ENCODE data around the gene SH3RF3. TPM values are rescaled to one million over a fixed set of nuclear protein-coding genes. Genes with fewer than 3 reads are reported as not detected.

SH3RF3 gene
- total and polyA plus RNA-seq, 10 of the 15 experiments (the other 5 are each of a cell fraction or from before 2014, with no cell fraction given), result 0.08 to 8.8 (median 2.3) TPM

DNA sequence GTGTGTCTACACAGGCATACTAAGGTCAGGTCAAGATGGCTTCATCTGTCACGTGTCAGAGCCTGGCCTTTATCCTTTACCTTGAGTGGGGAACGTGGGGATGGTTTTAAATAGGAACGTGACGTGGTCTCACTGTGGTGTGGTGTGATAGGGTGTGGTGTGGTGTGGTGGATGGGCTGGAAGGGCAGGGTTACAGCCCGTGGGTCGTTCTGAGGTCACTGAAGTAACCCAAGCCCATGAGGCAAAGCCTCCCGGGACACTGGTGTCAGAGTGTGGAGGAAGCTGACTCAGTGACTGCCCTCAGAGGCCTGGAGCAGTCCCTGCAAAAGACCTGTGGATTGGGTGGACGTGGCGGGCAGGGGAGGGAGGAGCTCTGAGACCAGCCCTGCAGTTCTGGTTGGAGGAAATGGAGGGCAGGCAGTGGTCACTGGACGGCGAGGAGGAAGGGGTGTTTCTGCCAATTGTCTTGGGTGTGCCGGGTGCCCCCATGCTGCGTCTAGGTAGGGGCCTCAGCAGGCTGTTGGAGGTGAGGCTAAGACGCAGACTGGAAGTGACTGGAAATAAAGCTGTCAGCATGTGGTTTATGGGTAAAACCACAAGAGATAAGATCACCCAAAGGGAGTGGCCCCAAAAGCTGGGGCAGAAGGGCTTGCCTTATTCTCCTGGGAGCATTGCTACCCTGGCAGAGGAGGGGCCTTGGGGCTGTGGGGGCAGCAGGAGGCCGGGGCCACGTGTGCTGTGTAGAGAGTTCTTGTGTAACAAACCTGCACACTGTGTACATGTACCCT, 84.8 kb downstream of the SH3RF3 start (continued):
- TF ChIP-seq, protein P1, sequence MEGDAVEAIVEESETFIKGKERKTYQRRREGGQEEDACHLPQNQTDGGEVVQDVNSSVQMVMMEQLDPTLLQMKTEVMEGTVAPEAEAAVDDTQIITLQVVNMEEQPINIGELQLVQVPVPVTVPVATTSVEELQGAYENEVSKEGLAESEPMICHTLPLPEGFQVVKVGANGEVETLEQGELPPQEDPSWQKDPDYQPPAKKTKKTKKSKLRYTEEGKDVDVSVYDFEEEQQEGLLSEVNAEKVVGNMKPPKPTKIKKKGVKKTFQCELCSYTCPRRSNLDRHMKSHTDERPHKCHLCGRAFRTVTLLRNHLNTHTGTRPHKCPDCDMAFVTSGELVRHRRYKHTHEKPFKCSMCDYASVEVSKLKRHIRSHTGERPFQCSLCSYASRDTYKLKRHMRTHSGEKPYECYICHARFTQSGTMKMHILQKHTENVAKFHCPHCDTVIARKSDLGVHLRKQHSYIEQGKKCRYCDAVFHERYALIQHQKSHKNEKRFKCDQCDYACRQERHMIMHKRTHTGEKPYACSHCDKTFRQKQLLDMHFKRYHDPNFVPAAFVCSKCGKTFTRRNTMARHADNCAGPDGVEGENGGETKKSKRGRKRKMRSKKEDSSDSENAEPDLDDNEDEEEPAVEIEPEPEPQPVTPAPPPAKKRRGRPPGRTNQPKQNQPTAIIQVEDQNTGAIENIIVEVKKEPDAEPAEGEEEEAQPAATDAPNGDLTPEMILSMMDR (IDR thresholded peaks at IDR 0.05 in 2 of 3, conservative IDR thresholded peaks at IDR 0.05 in 1 of 3; ENCODE audit: control insufficient read depth in 2 of 3, extremely low read depth in 1 of 3, insufficient read depth in 1 of 3, low read depth in 3 of 3, low read length in 3 of 3), result no peak
- TF ChIP-seq, protein P2, sequence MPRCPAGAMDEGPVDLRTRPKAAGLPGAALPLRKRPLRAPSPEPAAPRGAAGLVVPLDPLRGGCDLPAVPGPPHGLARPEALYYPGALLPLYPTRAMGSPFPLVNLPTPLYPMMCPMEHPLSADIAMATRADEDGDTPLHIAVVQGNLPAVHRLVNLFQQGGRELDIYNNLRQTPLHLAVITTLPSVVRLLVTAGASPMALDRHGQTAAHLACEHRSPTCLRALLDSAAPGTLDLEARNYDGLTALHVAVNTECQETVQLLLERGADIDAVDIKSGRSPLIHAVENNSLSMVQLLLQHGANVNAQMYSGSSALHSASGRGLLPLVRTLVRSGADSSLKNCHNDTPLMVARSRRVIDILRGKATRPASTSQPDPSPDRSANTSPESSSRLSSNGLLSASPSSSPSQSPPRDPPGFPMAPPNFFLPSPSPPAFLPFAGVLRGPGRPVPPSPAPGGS (IDR thresholded peaks at IDR 0.05; ENCODE audit: borderline replicate concordance, insufficient read depth, low read depth, low read length, poor library complexity, severe bottlenecking), result peak; percentile 45
- TF ChIP-seq, protein P3, sequence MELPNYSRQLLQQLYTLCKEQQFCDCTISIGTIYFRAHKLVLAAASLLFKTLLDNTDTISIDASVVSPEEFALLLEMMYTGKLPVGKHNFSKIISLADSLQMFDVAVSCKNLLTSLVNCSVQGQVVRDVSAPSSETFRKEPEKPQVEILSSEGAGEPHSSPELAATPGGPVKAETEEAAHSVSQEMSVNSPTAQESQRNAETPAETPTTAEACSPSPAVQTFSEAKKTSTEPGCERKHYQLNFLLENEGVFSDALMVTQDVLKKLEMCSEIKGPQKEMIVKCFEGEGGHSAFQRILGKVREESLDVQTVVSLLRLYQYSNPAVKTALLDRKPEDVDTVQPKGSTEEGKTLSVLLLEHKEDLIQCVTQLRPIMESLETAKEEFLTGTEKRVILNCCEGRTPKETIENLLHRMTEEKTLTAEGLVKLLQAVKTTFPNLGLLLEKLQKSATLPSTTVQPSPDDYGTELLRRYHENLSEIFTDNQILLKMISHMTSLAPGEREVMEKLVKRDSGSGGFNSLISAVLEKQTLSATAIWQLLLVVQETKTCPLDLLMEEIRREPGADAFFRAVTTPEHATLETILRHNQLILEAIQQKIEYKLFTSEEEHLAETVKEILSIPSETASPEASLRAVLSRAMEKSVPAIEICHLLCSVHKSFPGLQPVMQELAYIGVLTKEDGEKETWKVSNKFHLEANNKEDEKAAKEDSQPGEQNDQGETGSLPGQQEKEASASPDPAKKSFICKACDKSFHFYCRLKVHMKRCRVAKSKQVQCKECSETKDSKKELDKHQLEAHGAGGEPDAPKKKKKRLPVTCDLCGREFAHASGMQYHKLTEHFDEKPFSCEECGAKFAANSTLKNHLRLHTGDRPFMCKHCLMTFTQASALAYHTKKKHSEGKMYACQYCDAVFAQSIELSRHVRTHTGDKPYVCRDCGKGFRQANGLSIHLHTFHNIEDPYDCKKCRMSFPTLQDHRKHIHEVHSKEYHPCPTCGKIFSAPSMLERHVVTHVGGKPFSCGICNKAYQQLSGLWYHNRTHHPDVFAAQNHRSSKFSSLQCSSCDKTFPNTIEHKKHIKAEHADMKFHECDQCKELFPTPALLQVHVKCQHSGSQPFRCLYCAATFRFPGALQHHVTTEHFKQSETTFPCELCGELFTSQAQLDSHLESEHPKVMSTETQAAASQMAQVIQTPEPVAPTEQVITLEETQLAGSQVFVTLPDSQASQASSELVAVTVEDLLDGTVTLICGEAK (IDR thresholded peaks at IDR 0.05; ENCODE audit: borderline replicate concordance), result no peak
- TF ChIP-seq, protein P4, sequence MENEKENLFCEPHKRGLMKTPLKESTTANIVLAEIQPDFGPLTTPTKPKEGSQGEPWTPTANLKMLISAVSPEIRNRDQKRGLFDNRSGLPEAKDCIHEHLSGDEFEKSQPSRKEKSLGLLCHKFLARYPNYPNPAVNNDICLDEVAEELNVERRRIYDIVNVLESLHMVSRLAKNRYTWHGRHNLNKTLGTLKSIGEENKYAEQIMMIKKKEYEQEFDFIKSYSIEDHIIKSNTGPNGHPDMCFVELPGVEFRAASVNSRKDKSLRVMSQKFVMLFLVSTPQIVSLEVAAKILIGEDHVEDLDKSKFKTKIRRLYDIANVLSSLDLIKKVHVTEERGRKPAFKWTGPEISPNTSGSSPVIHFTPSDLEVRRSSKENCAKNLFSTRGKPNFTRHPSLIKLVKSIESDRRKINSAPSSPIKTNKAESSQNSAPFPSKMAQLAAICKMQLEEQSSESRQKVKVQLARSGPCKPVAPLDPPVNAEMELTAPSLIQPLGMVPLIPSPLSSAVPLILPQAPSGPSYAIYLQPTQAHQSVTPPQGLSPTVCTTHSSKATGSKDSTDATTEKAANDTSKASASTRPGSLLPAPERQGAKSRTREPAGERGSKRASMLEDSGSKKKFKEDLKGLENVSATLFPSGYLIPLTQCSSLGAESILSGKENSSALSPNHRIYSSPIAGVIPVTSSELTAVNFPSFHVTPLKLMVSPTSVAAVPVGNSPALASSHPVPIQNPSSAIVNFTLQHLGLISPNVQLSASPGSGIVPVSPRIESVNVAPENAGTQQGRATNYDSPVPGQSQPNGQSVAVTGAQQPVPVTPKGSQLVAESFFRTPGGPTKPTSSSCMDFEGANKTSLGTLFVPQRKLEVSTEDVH (IDR thresholded peaks at IDR 0.05; ENCODE audit: low read depth, partially characterized antibody), result no peak
- TF ChIP-seq BMI1 (IDR thresholded peaks at IDR 0.05; ENCODE audit: borderline replicate concordance) (peak; percentile 23), ZSCAN29 (IDR thresholded peaks at IDR 0.05) (0 out of 2 replicates have a peak, but pooled peaks have one; percentile 21), NBN (IDR thresholded peaks at IDR 0.05) (peak; percentile 94), LARP7 (IDR thresholded peaks at IDR 0.05) (no peak), ETV6 (conservative IDR thresholded peaks at IDR 0.05 in 1 of 2, IDR thresholded peaks at IDR 0.05 in 1 of 2; ENCODE audit: borderline replicate concordance in 1 of 2, low read depth in 1 of 2) (0 out of 4 replicates have a peak, but pooled peaks of 1 of the 2 experiments have one; percentile 13), NFYA (IDR thresholded peaks at IDR 0.05; ENCODE audit: borderline replicate concordance, low read depth, low read length) (no peak)
- TF ChIP-seq, protein P5, sequence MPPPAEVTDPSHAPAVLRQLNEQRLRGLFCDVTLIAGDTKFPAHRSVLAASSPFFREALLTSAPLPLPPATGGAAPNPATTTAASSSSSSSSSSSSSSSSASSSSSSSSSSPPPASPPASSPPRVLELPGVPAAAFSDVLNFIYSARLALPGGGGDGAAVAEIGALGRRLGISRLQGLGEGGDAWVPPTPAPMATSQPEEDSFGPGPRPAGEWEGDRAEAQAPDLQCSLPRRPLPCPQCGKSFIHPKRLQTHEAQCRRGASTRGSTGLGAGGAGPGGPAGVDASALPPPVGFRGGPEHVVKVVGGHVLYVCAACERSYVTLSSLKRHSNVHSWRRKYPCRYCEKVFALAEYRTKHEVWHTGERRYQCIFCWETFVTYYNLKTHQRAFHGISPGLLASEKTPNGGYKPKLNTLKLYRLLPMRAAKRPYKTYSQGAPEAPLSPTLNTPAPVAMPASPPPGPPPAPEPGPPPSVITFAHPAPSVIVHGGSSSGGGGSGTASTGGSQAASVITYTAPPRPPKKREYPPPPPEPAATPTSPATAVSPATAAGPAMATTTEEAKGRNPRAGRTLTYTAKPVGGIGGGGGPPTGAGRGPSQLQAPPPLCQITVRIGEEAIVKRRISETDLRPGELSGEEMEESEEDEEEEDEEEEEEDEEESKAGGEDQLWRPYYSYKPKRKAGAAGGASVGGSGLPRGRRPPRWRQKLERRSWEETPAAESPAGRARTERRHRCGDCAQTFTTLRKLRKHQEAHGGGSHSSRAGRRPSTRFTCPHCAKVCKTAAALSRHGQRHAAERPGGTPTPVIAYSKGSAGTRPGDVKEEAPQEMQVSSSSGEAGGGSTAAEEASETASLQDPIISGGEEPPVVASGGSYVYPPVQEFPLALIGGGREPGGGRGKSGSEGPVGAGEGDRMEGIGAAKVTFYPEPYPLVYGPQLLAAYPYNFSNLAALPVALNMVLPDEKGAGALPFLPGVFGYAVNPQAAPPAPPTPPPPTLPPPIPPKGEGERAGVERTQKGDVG (CRISPR knock-in tag; IDR thresholded peaks at IDR 0.05), result no peak

All from GM12878 (cell line).